Effector memory CD4-positive, alpha-beta T cell (primary cell): Measurements from ENCODE around the gene ASTN2.

Experiments used
- DNase-seq, 3 donors: peaks; one replicate each; pipeline ENCODE4 v3.0.0-alpha.2; 2020
- H3K27ac ChIP-seq: 2 replicates; pipeline ENCODE4 v1.7.0; 2013; ENCODE audit warnings: mild to moderate bottlenecking, low read length, moderate library complexity; ENCODE audit not compliant: insufficient read depth, poor library complexity, severe bottlenecking
- H3K27me3 ChIP-seq: replicated peaks from 2 replicates; pipeline ENCODE4 v1.7.0; 2013; ENCODE audit warnings: mild to moderate bottlenecking, low read length; ENCODE audit not compliant: insufficient read depth, control insufficient read depth, poor library complexity, severe bottlenecking
- H3K36me3 ChIP-seq: 2 replicates; pipeline ENCODE4 v1.7.0; 2013; ENCODE audit warnings: mild to moderate bottlenecking, low read length, moderate library complexity; ENCODE audit not compliant: control insufficient read depth, insufficient read depth
- H3K4me1 ChIP-seq: 2 replicates; pipeline ENCODE4 v1.7.0; 2013; ENCODE audit warnings: low read length, mild to moderate bottlenecking; ENCODE audit not compliant: control insufficient read depth, insufficient read depth, poor library complexity, severe bottlenecking
- H3K4me3 ChIP-seq: 2 replicates; pipeline ENCODE4 v1.7.0; 2013; ENCODE audit warnings: low read length, low read depth, mild to moderate bottlenecking; ENCODE audit not compliant: insufficient read depth, poor library complexity, severe bottlenecking
- H3K9me3 ChIP-seq: 2 replicates; pipeline ENCODE4 v1.7.0; 2013; ENCODE audit warnings: mild to moderate bottlenecking, low read length, moderate library complexity; ENCODE audit not compliant: control insufficient read depth

ASTN2 gene

DNA sequence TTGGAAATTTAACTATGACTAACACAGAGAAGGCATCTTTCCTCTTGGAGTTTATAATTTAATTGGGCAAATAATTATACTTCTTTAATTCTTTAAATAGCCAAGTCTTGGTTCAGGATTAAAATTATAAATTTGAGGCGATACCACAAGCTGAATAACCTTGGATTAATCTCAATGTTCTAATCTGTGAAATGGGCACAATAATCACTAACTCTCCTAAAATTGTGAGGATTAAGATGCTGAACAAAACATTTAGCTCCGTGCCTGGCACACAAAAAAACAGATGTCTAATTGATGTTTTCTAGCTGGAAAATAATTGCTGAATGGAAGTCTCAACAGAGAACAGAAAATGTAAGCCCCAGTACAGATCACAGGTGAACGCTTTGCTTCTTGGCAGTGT is 797.5 kb downstream of the ASTN2 start:
- H3K27me3 ChIP-seq, result no peaks in the 10 kb centered on the region

DNA sequence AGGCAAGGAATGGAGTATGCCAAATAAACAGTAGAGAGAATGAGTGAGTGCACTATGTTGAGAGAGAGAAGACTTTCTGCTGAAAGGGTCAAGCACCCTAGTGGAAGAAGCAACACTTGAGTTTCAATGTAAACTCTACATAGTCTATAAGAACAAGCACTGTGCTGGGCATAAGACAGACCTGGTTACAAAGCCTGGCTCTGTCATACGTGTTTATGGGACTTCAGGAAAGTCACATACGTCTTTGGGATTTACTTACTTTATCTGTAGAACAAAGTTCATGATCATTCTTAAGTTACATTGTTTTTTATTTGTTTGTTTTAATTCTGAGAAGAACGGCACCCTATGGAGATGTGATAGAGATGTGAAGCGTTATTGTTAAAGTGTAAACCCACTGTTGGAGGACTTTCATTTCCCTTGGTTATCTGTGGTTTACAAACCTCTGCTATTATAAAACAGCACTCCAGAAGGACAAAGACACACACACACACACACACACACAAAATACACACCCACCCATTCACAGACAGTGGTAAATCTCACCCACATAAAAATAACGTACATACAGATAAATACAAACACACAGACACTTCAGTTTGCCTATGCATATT is 798.4 kb downstream of the ASTN2 start:
- no peak overlapping the region for H3K27ac ChIP-seq
- H3K4me1 ChIP-seq, result no peaks in the 10 kb centered on the region
- H3K9me3 ChIP-seq, result no peaks in the 10 kb centered on the region
- no peaks in the 10 kb centered on the region for H3K36me3 ChIP-seq
- no peaks in the 10 kb centered on the region for H3K27me3 ChIP-seq
- H3K4me3 ChIP-seq, result no peak overlapping the region
- DNase-seq, result no peak

More for the DNA sequence above, 797.5 kb downstream of the ASTN2 start:
- no peak overlapping the region for H3K27ac ChIP-seq
- no peaks in the 10 kb centered on the region for H3K36me3 ChIP-seq
- DNase-seq, result no peak
- H3K9me3 ChIP-seq, result no peaks in the 10 kb centered on the region
- no peaks in the 10 kb centered on the region for H3K4me1 ChIP-seq
- no peak overlapping the region for H3K4me3 ChIP-seq

DNA sequence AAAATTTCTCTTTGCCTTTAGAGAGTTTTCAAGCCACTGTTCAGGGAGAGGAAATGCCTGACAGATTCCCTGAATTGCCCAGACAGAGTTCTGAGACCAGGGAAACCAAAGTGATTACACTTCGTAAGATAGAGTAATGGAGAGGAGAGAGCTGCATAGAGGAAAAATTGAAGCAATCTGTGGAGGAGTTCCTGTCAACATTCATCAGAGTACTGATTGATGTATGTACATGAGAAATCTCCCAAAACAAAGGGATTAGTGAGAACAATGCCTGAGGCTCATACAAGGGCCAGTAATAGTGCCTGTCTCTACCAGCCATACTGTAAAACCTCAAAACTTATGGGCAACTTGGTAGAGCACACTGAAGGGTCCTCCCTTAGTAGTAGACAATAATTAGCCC is 806.8 kb downstream of the ASTN2 start:
- peaks cover 3% of the 10 kb centered on the region for H3K36me3 ChIP-seq
- H3K4me3 ChIP-seq, result no peak overlapping the region
- no peaks in the 10 kb centered on the region for H3K9me3 ChIP-seq
- no peak overlapping the region for H3K27ac ChIP-seq
- no peaks in the 10 kb centered on the region for H3K4me1 ChIP-seq
- H3K27me3 ChIP-seq, result no peaks in the 10 kb centered on the region
- no peak for DNase-seq

DNA sequence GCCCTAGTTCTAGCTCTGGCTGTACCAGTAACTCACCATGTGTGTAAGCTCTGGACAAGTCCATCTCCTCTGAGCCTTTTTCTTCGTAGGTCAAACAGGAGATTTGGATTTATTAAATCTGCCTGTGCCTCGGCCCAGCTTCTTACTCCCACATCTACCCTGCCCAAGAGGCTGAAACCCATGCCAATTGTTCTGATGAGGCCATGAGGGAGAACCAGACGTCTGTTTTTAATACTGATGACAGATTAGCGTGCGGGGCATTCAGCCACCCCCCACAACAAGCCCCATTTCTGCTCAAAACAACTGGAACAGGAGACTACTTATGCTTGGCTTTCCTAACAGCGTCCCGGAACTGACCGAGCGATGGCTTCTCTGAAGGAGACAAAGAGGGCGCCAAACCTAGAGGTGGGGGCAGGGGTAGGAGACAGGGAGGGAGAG is 808.9 kb downstream of the ASTN2 start:
- H3K9me3 ChIP-seq, result no peaks in the 10 kb centered on the region
- no peaks in the 10 kb centered on the region for H3K4me1 ChIP-seq
- peaks cover 3% of the 10 kb centered on the region for H3K36me3 ChIP-seq
- H3K4me3 ChIP-seq, result no peak overlapping the region
- DNase-seq, result no peak
- no peaks in the 10 kb centered on the region for H3K27me3 ChIP-seq
- H3K27ac ChIP-seq, result no peak overlapping the region

DNA sequence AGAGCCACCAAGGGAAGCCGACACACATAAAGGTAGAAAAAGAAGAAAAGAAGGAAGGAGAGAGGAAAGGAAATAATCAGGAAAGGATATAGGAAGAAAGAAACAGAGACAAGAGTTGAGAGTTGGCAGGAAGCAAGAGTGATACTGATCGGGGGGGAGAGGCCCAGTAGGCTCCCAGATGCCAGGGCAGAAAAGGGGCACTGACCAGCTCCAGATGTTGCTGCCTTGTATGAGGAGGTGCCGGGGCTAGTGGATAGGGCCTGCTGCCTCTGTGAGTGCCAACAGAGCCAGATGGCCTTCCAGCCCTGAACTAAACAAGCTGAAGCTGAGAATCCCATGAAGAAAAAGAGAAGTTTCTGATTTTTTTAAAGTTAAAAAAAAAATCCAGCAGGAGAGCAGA is 809.8 kb downstream of the ASTN2 start:
- Histone ChIP-seq H3K27ac (no peak overlapping the region), H3K9me3 (no peaks in the 10 kb centered on the region), H3K4me3 (no peak overlapping the region), H3K36me3 (peaks cover 3% of the 10 kb centered on the region), H3K27me3 (no peaks in the 10 kb centered on the region), H3K4me1 (no peaks in the 10 kb centered on the region)
- DNase-seq, result no peak

DNA sequence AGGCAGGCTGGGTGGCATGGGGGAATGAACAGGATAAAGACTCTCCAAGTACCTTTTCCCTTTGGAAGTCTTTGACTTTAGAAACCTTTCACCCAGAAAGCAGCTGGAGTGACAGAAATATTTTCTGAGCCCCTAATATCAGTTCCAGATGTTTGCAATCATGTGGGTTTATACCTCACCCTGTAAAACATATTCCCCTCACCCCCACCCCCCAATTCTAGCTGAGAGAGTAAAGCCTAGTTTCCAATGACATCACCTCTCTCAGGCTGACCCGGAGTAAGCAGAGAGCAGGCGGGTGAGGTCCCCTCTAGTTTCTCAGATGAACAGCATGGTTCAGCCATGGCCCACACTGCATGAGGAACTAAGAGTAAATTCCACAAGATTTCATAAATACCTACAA is 810.6 kb downstream of the ASTN2 start:
- no peak for DNase-seq
- H3K9me3 ChIP-seq, result no peaks in the 10 kb centered on the region
- H3K36me3 ChIP-seq, result peaks cover 3% of the 10 kb centered on the region
- H3K27ac ChIP-seq, result no peak overlapping the region
- no peaks in the 10 kb centered on the region for H3K27me3 ChIP-seq
- H3K4me3 ChIP-seq, result no peak overlapping the region
- H3K4me1 ChIP-seq, result no peaks in the 10 kb centered on the region

DNA sequence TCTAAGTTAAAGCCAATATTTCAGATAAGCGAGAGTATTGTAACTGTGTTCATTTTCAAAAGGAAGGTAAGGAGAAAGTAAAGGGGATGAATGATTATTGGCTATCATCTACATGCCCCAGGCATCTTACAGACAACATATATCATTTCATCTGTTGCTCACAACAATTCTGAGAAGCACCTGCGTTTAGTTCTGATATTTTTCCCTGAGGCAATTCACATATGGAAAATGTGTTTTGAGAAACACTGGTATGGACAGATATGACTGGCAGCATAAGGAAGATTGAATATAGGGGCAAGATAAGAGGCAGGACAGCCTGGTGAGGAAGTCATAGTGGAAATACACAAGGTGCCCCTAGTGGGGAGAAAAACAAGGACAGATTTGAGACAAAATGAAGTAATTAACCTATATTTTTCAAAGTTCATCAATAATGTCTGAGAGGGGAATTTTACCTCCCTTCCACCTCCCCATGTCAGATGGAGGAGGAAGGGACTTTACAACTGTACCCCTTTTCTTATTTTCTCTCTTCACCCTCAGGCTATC is 815.4 kb downstream of the ASTN2 start:
- H3K36me3 ChIP-seq, result no peaks in the 10 kb centered on the region
- no peak overlapping the region for H3K4me3 ChIP-seq
- H3K27ac ChIP-seq, result no peak overlapping the region
- H3K27me3 ChIP-seq, result no peaks in the 10 kb centered on the region
- no peaks in the 10 kb centered on the region for H3K4me1 ChIP-seq
- H3K9me3 ChIP-seq, result no peaks in the 10 kb centered on the region
- no peak for DNase-seq

DNA sequence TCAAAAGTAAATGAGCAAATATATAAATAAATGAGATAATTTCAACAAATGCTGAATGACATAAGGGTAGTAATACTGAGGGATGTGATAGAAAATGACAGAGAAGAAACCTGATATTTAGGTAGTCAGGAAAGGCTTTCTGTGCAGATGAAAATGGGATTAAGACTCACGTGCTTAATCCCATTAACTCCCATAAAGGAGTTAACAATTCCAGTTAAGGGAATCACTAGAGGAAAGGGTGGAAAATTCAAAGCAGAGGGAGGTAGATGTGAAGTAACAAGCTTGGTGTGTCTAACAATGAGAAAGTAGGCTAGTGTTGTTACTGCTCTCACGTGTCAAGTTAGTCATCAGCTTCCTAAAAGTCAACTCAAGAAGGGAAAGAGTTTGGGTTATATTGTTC is 818.2 kb downstream of the ASTN2 start:
- H3K9me3 ChIP-seq, result no peaks in the 10 kb centered on the region
- no peak overlapping the region for H3K4me3 ChIP-seq
- H3K4me1 ChIP-seq, result no peaks in the 10 kb centered on the region
- no peaks in the 10 kb centered on the region for H3K36me3 ChIP-seq
- H3K27me3 ChIP-seq, result no peaks in the 10 kb centered on the region
- no peak overlapping the region for H3K27ac ChIP-seq
- DNase-seq, result no peak

DNA sequence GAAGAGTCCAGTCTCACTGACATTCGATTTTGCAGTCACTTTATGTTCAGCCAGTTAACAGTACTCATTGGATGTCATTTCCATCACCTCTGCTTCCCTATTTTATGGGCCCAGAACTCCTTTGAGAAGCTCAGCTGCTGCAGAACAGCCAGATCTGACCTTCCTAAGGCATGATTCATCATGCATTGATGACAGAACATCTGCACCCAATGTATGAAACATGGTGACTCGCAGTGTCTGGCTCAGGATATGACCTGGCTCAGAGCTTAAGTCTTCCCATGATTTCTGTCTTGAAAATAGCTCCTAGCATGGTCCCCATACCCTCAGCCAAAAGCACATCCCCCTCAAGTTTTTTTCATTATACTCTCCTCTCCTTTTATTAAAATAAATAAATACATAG is 820.3 kb downstream of the ASTN2 start:
- Histone ChIP-seq H3K36me3 (no peaks in the 10 kb centered on the region), H3K27me3 (no peaks in the 10 kb centered on the region), H3K9me3 (no peaks in the 10 kb centered on the region), H3K4me1 (no peaks in the 10 kb centered on the region), H3K4me3 (no peak overlapping the region), H3K27ac (no peak overlapping the region)
- DNase-seq, result no peak

DNA sequence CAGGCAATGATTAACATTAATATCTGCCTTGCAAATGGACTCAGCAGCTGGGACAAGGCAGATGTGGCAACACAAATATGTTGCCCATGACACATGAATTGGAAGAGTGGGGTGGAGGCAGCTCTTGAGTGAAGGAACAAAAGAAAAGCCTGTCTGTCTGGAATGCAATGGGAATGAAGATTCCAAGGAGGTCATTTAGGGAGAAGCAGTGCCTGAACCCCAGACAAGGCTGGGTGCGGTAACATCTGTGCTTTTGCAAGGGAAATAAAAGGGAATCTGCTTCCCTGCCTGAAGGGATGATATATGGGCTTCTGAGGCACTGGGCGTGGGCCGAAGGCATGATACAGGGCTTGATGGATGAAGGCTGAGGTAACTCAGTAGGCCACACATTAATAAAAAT is 821.9 kb downstream of the ASTN2 start:
- no peak for DNase-seq
- H3K36me3 ChIP-seq, result no peaks in the 10 kb centered on the region
- no peak overlapping the region for H3K27ac ChIP-seq
- H3K4me1 ChIP-seq, result no peaks in the 10 kb centered on the region
- H3K4me3 ChIP-seq, result no peak overlapping the region
- H3K27me3 ChIP-seq, result no peaks in the 10 kb centered on the region
- no peaks in the 10 kb centered on the region for H3K9me3 ChIP-seq
